Brain pericyte (primary cell): ENCODE results near the gene RABGAP1L.
"Not testable (repeated sequence)": the region's sequence is repeated elsewhere in the genome, so short reads cannot be mapped to it uniquely, and the experiment has no call there.

Source experiments
- DNase-seq: peaks from one replicate; pipeline ENCODE4 v3.0.0-alpha.2; 2012; ENCODE audit warnings: low read depth, low spot score

The RABGAP1L gene

DNA sequence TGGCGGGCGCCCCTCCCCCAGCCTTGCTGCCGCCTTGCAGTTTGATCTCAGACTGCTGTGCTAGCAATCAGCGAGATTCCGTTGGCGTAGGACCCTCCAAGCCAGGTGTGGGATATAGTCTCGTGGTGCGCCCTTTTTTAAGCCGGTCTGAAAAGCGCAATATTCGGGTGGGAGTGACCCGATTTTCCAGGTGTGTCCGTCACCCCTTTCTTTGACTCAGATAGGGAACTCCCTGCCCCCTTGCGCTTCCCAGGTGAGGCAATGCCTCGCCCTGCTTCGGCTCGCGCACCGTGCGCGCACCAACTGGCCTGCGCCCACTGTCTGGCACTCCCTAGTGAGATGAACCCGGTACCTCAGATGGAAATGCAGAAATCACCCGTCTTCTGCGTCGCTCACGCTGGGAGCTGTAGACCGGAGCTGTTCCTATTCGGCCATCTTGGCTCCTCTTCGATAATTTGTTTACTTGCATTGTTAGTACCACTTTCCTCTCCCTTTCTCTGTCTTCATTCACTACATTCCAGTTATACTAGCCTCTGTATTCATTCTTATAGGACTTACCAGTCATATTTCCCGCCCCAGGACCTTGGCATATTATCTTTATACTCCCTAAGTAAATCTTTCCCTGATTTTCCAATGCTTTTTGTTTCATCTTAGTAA lies 79.7 kb downstream of the RABGAP1L start:
- DNase-seq, result not testable (repeated sequence)

DNA sequence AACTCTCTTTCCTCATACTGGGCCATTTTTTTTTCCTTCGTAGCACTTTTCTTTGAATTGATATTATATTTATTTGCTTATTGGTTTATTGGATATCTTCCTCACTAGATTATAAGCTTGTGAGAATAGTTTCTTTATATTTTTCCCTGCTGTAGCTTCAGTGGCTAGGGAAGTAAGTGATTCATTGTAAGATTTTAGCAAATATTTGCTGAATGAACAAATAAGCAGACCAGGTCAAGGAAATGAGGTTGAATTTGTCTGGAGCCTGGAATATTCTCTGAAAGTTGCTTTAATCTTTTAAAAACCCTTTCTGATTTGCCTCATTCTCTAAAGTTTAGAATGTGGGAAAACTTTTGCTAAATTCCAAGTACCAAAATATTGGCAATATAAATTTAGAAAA lies 80.2 kb downstream of the RABGAP1L start:
- DNase-seq, result no peak

DNA sequence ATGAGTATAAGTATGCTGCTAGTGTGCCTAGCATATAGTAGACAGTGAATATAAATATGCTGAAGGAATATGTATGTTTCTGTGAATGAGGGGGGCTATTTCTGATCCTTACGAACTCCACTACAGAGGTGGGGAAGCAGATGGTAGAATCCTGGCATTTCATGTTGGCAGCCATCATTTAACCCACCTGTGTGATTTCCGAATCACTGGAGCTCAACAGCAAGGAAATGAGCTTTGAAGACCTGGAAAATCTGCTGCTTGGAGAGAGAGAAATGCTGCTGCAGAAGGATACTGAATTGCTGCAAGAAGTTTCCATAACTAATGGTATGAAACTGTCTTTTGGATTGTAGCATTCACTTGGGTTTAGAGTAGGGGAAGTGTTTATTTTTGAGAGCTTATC lies 83.5 kb downstream of the RABGAP1L start:
- DNase-seq, result no peak

DNA sequence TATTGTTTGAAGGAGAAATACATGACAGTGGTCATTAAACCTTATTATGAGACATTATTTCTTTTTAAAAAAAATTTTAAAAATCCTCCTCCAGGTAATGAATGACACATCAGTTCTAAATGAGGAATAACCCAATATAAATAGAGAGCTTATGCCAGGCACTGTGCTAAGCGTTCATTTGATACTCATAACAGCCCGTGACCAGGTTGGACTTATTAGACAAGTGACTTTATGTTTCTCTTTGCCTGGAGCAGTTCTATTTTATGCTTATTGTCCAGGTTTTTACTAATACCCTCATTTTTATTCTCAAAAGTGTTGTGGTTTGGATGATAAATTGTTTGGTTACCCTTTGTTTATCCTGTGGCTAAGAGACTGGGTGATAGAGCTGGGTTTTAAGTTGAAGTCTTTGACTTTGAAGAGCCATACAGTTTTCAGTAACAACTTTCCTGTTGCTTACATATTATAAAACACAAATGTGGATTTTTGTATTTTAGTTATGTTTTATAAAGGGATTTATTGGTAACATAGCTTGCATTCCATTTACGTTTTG lies 84.2 kb downstream of the RABGAP1L start:
- DNase-seq, result no peak

DNA sequence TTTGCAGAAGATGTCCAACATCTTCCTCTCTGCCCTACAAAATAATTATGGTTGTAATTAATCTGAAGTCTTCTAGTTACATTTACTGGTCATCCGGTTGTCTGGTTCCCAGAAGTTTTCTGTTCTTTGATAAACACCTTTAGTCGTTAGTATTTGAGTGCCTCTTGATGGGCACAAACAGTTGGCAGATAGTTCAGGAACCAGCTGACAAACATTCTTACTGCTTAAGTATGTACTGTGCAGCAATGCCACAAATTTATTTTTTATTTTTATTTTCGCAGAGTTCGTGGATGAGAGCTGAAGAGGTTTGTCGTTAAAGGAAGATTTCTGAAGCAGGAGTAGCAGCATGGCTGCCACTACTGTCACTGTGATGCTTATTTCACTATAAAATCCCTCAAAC lies 84.7 kb downstream of the RABGAP1L start:
- no peak for DNase-seq

DNA sequence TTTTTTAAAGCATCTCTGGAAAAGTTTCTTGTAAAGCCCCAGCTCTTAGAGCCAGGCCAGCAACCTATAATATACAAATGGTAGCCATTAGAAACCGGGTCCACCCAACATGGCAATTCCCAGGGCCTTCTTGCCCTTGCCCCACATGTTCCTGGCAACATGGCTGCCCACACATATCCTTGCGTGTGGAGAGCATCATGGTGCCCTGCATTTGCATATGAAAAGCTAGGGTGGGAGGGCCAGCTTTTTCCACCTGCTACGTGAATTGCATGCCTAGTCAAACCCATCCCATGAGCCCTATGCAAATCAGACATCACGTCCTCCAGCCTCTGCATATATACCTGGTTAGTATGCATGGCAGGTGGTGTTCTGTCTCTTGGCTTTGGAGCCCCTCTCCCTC lies 88.2 kb downstream of the RABGAP1L start:
- DNase-seq, result no peak

DNA sequence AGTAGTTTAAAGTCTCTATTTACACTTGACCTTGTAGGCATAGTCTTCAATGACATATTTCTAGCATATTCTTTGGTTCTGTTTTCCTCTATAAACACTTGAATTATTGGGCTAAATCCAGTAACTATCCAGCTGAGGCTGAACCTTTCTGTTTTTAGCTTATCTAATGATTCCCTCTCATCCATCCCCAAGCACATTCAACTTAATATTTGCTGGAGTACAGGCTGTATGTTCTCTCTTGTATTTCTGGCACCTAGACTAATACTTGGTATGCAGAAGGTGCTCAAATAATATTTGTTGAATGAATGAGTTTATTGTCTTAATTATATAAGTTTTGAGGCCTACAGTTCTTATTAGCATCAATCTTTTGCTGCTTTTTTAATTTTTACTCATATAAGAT lies 88.7 kb downstream of the RABGAP1L start:
- DNase-seq, result no peak

DNA sequence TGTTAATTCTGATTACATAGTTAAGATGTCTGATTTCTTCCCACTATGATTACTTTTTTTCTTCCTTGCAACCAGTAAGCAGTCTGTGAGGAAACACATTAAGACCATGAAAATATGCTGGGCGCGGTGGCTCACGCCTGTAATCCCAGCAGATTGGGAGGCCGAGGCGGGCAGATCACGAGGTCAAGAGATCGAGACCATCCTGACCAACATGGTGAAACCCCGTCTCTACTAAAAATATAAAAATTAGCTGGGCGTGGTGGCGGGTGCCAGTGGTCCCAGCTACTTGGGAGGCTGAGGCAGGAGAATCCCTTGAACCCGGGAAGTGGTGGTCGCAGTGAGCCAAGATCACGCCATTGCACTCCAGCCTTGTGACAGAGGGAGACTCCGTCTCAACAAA lies 97.1 kb downstream of the RABGAP1L start:
- DNase-seq, result not testable (repeated sequence)

DNA sequence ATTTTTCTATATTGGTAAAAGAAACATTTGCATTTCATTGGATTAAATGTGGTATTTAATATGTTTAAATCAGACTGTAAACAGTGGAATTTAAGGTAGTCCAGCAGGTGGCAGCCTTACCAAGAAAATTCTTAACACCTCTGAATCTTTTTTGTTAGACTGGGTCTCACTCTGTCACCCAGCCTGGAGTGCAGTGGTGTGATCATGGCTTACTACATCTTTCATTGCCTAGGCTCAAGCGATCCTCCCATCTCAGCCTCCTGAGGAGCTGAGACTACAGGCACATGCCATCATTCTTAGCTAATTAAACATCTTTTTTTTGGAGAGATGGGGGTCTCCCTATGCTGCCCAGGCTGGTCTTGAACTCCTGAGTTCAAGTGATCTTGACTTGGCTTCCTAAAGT lies 98.8 kb downstream of the RABGAP1L start:
- no peak for DNase-seq

DNA sequence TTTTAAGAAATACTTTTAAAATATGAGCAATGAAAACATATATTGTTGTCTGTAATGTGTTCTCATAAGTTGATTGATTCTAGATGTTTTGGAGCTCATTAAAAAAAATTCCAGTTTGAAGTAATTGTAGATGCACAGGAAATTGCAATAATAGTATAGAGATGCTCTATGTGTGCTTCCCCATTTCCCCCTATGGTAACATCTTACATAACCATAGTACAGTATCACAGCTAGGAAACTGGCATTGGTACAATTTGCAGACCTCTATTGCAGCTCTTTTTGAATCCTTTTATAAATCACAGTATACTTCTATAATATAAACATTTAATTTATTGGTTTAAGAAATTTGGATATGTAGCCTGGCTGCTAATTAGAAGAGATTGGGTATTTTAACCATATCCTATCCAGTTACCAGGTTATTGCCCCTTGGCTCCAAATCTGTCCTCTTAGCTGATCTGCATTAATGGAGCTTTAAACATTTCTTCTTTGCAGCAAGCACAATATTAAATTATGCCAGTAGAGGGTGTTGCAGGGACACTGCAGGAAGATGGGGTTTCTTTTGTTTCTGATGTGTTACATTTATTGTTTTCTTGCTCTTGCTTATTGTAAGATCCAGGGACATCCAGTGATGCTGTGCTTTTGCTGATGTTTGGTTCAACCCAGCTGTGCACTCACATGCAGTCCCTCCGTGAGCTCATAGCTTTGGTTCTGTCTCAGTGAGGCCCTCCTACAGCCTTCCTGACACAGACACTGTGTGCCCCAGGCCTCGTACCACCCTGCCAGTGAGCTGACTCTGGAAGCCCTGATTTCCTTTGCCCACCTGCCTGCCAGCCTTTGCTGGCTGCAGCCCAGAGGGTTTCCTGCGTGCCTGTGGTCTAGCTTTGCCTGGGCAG lies 103.3 kb downstream of the RABGAP1L start:
- peak; percentile 33 for DNase-seq

DNA sequence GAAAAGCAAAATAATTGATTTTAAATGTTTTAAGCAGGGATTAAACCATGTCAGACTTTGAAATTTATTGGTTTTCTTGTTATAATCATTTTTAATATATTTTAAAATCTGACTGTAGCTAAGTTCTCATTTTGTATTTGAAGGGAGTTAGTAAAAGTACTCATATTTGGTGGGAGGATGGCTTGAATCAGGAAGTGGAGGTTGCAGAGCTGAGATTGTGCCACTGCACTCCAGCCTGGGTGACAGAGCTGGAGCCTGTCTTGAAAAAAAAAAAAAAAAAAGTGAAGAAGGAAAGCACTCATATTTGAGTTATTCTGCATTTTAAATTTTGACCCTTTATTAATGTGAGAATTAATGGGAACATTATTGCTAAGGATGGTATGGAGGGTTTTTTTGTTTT lies 106.0 kb downstream of the RABGAP1L start:
- no peak for DNase-seq

DNA sequence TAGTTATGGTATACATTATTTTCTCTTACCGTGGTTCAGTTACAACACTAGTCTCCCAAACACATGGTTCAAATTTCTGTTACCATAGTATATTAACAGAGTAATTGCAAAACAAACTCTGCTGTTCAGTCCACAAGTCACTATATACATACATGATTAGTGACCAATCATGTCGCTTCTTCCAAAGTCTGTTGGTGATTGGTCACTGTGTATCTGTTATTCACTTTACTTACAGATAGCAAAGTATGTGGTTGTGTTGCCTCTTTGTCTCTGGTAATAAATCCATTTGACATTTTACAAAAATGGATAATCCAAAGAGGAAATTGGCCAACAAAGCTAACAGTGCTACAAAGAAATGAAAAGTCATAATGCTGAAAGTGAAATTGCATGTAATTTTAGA lies 107.2 kb downstream of the RABGAP1L start:
- DNase-seq, result no peak

DNA sequence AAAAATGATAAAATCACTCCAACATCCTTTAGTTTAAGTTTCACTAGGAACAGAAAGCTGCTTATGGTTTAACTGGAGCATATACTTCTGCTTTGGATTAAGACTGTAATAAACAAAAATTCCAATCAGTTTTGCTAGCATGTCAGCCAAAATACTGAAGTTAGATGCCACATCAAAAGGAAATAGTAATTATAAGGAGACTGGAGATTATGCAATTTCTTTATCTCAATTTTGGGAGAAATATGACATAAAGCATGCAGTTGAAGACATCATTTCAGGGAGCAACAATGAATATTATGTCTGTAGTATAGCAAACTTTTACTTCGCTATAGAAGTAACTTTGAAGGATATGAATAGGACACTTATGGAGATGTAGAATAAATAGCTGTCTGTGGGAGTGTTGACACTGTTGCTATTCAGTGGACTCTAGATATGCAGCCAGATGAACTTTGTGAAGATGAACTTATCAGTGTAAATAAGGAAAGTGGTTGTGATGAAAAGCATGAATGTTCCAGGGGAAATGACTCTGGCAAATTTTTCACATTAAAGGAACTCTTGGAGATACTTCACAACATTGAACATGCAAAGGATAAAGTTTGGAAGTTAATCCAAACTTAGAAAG lies 107.8 kb downstream of the RABGAP1L start:
- no peak for DNase-seq

DNA sequence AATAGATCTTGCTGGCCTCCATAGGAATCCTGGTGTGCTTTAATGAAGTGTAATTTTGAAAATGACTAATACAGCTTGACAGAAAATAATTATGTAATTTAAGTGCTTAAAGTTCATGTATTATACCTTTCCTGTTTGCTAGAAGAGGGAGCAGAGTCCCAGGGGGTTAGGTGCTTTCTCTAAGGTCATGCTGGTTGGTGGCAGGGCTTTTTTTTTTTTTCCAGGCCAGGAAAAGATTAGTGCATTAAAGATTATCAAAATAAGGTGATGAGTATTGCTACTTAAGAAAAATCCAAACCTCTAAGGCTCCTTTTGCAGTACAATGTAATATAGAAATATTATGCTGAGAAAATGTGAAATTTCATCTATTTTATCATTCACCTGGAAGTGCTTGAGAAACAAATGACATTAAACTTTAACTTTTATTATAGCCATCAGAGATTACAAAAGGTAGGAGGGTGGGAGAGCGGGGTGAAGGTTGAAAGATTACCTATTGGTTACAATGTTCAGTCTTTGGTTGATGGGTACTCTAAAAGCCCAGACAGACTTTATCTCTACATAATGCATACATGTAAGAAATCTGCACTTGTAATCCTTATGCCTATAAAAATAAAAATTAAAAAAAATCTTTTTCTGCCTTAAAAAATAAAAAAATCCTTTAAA lies 110.8 kb downstream of the RABGAP1L start:
- DNase-seq, result no peak

DNA sequence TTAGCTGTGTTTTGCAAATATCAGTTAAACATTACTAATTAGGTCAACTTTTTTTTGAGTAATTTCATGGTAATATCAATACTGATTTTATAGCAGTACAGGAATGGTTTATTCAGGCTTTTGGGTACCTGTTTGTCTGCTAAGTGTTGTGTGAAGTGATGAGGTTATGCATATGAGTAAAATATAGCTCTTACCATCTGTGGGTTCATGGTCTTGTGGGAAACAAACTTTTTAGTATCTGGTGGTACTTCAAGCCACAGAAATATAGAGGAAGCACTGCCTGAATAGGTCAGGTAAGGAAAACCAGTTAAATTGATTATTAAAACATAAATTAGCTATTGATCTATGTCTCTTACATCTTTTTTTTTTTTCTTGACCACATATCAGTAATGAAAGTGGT lies 113.9 kb downstream of the RABGAP1L start:
- no peak for DNase-seq

DNA sequence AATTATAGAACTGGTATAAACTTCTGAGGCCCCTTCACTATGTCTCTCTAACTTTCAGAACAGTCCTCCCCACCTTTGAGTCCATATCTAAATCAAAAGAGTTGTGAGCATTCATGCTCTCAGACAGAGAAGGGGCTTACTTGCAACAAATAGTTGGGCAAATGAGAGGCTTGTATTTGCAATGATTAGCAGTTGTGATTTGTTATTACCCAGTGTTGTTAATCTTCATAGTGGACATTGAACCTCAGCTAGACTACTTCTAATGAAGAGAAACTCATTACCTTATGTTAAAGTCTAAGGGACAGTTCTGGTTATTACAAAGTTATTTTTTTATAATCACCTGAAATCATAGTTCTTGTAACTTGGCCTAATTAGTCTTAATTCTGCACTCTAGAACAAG lies 114.5 kb downstream of the RABGAP1L start:
- no peak for DNase-seq

DNA sequence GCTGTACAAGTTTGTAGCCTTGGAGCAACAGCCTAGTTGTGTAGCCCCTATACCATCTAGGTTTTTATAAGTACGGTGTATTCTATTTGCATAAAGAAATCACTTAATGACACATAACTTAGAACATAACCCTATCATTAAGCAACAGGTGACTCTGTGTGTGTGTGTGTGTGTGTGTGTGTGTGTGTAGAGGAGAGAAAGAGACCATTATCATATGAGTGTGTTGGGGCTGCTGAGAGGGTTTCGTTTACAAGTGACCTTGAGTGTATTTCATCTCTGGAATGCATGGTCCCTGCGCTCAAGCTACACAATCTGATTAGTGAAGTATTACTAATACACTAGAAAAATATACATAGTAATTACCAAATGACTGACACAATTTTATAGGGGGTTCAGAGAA lies 115.1 kb downstream of the RABGAP1L start:
- no peak for DNase-seq

DNA sequence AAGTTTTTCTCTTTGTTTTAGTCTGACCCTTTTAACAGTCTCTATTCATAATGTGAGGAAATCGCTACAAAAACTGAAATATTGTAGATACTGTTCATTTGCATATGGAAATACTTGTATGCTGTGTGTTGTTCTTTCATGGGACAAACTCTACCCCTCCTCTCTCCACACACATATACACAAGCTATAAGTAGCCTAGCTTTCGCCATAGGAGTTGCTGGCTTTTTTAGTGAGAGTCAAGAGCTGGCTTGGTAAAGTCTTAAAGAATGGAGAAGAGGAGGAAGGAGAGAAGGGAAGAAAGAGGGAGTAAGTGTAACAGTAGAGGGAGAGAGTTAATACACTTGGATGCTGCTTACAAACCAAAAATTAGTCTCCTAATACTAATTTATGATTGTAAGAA lies 115.6 kb downstream of the RABGAP1L start:
- no peak for DNase-seq

DNA sequence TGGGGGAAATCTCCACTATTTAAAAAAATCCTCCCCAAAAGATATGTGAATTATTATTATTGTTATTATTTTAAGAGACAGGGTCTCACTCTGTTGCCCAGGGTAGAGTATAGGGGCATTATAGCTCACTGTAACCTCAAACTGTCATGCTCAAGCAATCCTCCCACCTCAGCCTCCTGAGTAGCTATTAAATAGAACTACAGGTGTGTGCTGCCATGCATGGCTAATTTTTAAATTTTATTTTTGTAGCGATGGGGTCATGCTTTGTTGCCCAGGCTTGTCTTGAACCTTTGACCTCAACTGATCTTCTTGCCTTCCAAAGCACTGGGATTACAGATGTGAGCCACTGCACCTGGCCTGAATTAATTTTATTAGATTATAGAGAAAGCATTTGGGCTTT lies 116.8 kb downstream of the RABGAP1L start:
- DNase-seq, result no peak

DNA sequence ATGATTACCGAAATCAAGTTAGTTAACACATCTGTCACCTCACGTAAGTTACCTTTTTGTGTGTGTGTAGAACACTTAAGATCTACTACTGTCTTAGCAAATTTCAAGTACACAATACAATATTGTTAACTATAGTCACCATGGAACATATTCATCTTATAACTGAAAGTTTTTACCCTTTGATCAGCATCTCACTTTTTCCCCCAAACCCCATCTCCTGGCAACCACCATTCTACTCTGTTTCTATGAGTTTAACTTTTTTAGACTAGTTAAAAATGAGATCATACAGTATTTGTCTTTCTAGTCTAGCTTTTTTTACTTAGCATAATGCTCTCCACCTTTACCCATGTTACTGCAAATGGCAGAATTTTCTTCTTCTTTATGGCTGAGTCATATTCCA lies 124.7 kb downstream of the RABGAP1L start:
- DNase-seq, result no peak

DNA sequence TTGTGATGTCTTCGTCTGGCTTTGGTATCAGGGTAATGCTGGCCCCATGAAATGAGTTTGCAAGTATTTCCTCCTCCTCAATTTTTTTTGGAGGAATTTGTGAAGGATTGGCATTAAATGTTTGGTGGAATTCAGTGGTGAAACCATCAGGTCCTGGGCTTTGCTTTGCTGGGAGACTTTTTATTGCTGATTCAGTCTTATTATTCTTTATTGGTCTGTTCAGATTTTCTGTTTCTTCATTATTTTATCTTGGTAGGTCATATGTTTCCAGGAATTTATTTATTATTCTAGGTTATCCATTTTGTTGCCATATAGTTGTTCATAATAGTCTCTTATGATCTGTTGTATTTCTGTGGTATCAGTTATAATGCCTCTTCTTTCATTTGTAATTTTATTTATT lies 126.7 kb downstream of the RABGAP1L start:
- no peak for DNase-seq
